Stimulated activated naive CD8-positive, alpha-beta T cell treated with anti-CD3 and anti-CD28 coated beads, Interleukin-15, Interleukin-2, amounts not matched to agents 100 ng/mL and 50 ng/mL, for 24 hours (primary cell): ENCODE results near the gene UGCG.
"Not testable (repeated sequence)": the region's sequence is repeated elsewhere in the genome, so short reads cannot be mapped to it uniquely, and the experiment has no call there.

Experiments
- H3K27ac Mint-ChIP-seq: one replicate; pipeline ENCODE4 v1.8.0; 2021; ENCODE audit warnings: mild to moderate bottlenecking, mixed read lengths
- H3K27me3 Mint-ChIP-seq: one replicate; pipeline ENCODE4 v1.8.0; 2021; ENCODE audit warnings: mixed read lengths
- H3K36me3 Mint-ChIP-seq: one replicate; pipeline ENCODE4 v1.8.0; 2021; ENCODE audit warnings: low read depth, mixed read lengths
- H3K4me1 Mint-ChIP-seq: one replicate; pipeline ENCODE4 v1.8.0; 2021; ENCODE audit warnings: low read depth, mixed read lengths
- H3K4me3 Mint-ChIP-seq: one replicate; pipeline ENCODE4 v1.8.0; 2021; ENCODE audit warnings: mild to moderate bottlenecking, mixed read lengths
- H3K9me3 Mint-ChIP-seq: one replicate; pipeline ENCODE4 v1.8.0; 2021; ENCODE audit warnings: mixed read lengths

Gene UGCG

GRCh38 chr9:111944241-111944866 is 47.7 kb downstream of the UGCG start:
- Mint-ChIP-seq H3K27me3 (no peaks in the 10 kb centered on the region), H3K4me3 (no peak overlapping the region), H3K27ac (peak overlapping the region; percentile 61), H3K36me3 (no peaks in the 10 kb centered on the region), H3K4me1 (peaks cover 42% of the 10 kb centered on the region), H3K9me3 (no peaks in the 10 kb centered on the region)

- Mint-ChIP-seq H3K27ac (peak overlapping the region; percentile 28), H3K9me3 (no peaks in the 10 kb centered on the region)
Measured at GRCh38 chr9:111945216-111945615, 48.6 kb downstream of the UGCG start.

GRCh38 chr9:111948109-111948508 is 51.5 kb downstream of the UGCG start:
- not testable (repeated sequence) for H3K9me3 Mint-ChIP-seq, H3K4me3 Mint-ChIP-seq, H3K27me3 Mint-ChIP-seq, H3K36me3 Mint-ChIP-seq
- Mint-ChIP-seq H3K4me1 (peaks cover 33% of the 10 kb centered on the region), H3K27ac (peak overlapping the region; percentile 4)

More at GRCh38 chr9:111945216-111945615, 48.6 kb downstream of the UGCG start:
- no peaks in the 10 kb centered on the region for H3K27me3 Mint-ChIP-seq
- no peak overlapping the region for H3K4me3 Mint-ChIP-seq
- H3K4me1 Mint-ChIP-seq: peaks cover 38% of the 10 kb centered on the region
- no peaks in the 10 kb centered on the region for H3K36me3 Mint-ChIP-seq

GRCh38 chr9:111948951-111949350 is 52.3 kb downstream of the UGCG start:
- Mint-ChIP-seq H3K9me3 (no peaks in the 10 kb centered on the region), H3K36me3 (no peaks in the 10 kb centered on the region), H3K4me3 (no peak overlapping the region)

GRCh38 chr9:111949919-111950318 is 53.3 kb downstream of the UGCG start:
- Mint-ChIP-seq H3K27ac (no peak overlapping the region), H3K27me3 (no peaks in the 10 kb centered on the region), H3K9me3 (no peaks in the 10 kb centered on the region), H3K4me1 (peaks cover 15% of the 10 kb centered on the region), H3K4me3 (no peak overlapping the region), H3K36me3 (no peaks in the 10 kb centered on the region)

More at GRCh38 chr9:111948951-111949350, 52.3 kb downstream of the UGCG start:
- no peaks in the 10 kb centered on the region for H3K27me3 Mint-ChIP-seq
- no peak overlapping the region for H3K27ac Mint-ChIP-seq
- H3K4me1 Mint-ChIP-seq: peaks cover 24% of the 10 kb centered on the region

GRCh38 chr9:111952559-111952958 is 55.9 kb downstream of the UGCG start:
- H3K27me3 Mint-ChIP-seq: no peaks in the 10 kb centered on the region
- H3K36me3 Mint-ChIP-seq: no peaks in the 10 kb centered on the region
- H3K9me3 Mint-ChIP-seq: no peaks in the 10 kb centered on the region
- H3K4me3 Mint-ChIP-seq: no peak overlapping the region
- no peak overlapping the region for H3K27ac Mint-ChIP-seq
- H3K4me1 Mint-ChIP-seq: peaks cover 11% of the 10 kb centered on the region

- Mint-ChIP-seq H3K36me3 (no peaks in the 10 kb centered on the region), H3K9me3 (no peaks in the 10 kb centered on the region), H3K4me1 (peaks cover 16% of the 10 kb centered on the region)
Measured at GRCh38 chr9:111953444-111953843, 56.8 kb downstream of the UGCG start.

GRCh38 chr9:111955048-111955447 is 58.4 kb downstream of the UGCG start:
- H3K4me1 Mint-ChIP-seq: peaks cover 21% of the 10 kb centered on the region
- no peak overlapping the region for H3K4me3 Mint-ChIP-seq
- H3K27ac Mint-ChIP-seq: no peak overlapping the region
- no peaks in the 10 kb centered on the region for H3K9me3 Mint-ChIP-seq
- H3K36me3 Mint-ChIP-seq: no peaks in the 10 kb centered on the region
- no peaks in the 10 kb centered on the region for H3K27me3 Mint-ChIP-seq

More at GRCh38 chr9:111953444-111953843, 56.8 kb downstream of the UGCG start:
- Mint-ChIP-seq H3K4me3 (no peak overlapping the region), H3K27me3 (no peaks in the 10 kb centered on the region), H3K27ac (no peak overlapping the region)

- Mint-ChIP-seq H3K9me3 (peaks cover 5% of the 10 kb centered on the region), H3K4me1 (peaks cover 21% of the 10 kb centered on the region), H3K4me3 (peak overlapping the region; percentile 70), H3K36me3 (no peaks in the 10 kb centered on the region), H3K27ac (peak overlapping the region; percentile 71), H3K27me3 (peaks cover 3% of the 10 kb centered on the region)
Measured at GRCh38 chr9:111957856-111958631, 61.4 kb downstream of the UGCG start.

- Mint-ChIP-seq H3K36me3 (no peaks in the 10 kb centered on the region), H3K27me3 (peaks cover 4% of the 10 kb centered on the region), H3K27ac (no peak overlapping the region)
Measured at GRCh38 chr9:111959468-111960359, 63.1 kb downstream of the UGCG start.

GRCh38 chr9:111960485-111960884 is 63.9 kb downstream of the UGCG start:
- not testable (repeated sequence) for H3K27me3 Mint-ChIP-seq, H3K9me3 Mint-ChIP-seq, H3K4me3 Mint-ChIP-seq, H3K27ac Mint-ChIP-seq, H3K36me3 Mint-ChIP-seq
- peaks cover 29% of the 10 kb centered on the region for H3K4me1 Mint-ChIP-seq

More at GRCh38 chr9:111959468-111960359, 63.1 kb downstream of the UGCG start:
- no peak overlapping the region for H3K4me3 Mint-ChIP-seq
- peaks cover 22% of the 10 kb centered on the region for H3K4me1 Mint-ChIP-seq
- peaks cover 5% of the 10 kb centered on the region for H3K9me3 Mint-ChIP-seq

GRCh38 chr9:111961009-111961408 is 64.4 kb downstream of the UGCG start:
- H3K4me3 Mint-ChIP-seq: no peak overlapping the region
- H3K27ac Mint-ChIP-seq: no peak overlapping the region
- H3K27me3 Mint-ChIP-seq: peaks cover 4% of the 10 kb centered on the region
- H3K9me3 Mint-ChIP-seq: peaks cover 5% of the 10 kb centered on the region
- peaks cover 29% of the 10 kb centered on the region for H3K4me1 Mint-ChIP-seq
- no peaks in the 10 kb centered on the region for H3K36me3 Mint-ChIP-seq

GRCh38 chr9:111961575-111961974 is 65.0 kb downstream of the UGCG start:
- peaks cover 5% of the 10 kb centered on the region for H3K9me3 Mint-ChIP-seq
- no peaks in the 10 kb centered on the region for H3K36me3 Mint-ChIP-seq
- no peak overlapping the region for H3K27ac Mint-ChIP-seq
- H3K4me3 Mint-ChIP-seq: no peak overlapping the region
- peaks cover 33% of the 10 kb centered on the region for H3K4me1 Mint-ChIP-seq
- H3K27me3 Mint-ChIP-seq: peaks cover 4% of the 10 kb centered on the region

GRCh38 chr9:111962021-111962420 is 65.4 kb downstream of the UGCG start:
- Mint-ChIP-seq H3K4me1 (peaks cover 33% of the 10 kb centered on the region), H3K9me3 (peaks cover 5% of the 10 kb centered on the region), H3K4me3 (no peak overlapping the region), H3K27me3 (peaks cover 4% of the 10 kb centered on the region), H3K36me3 (no peaks in the 10 kb centered on the region), H3K27ac (no peak overlapping the region)

GRCh38 chr9:111963995-111964394 is 67.4 kb downstream of the UGCG start:
- Mint-ChIP-seq H3K4me3 (no peak overlapping the region), H3K4me1 (peaks cover 17% of the 10 kb centered on the region), H3K36me3 (no peaks in the 10 kb centered on the region), H3K9me3 (peaks cover 5% of the 10 kb centered on the region), H3K27ac (no peak overlapping the region), H3K27me3 (peaks cover 4% of the 10 kb centered on the region)
